Effector memory CD8-positive, alpha-beta T cell (primary cell): ENCODE results near the gene ANTKMT.
A peak's percentile ranks its signal among the peaks of the same experiment; 100 is the strongest.

ENCODE experiments used
- ATAC-seq: fragments of 150-1000 bp; cut with Tn5 transposase; replicated peaks from 2 replicates; pipeline ENCODE4 v1.10.0; 2021; ENCODE audit warnings: mild to moderate bottlenecking, moderate library complexity
- DNase-seq, 3 experiments: peaks; one replicate each; pipeline ENCODE4 v3.0.0; 2021
- H3K27ac Mint-ChIP-seq, 2 donors: one replicate each; pipeline ENCODE4 v1.8.0; 2022; ENCODE audit warnings: mild to moderate bottlenecking in 2 of 2, mixed read lengths in 2 of 2, moderate library complexity in 2 of 2
- H3K27me3 Mint-ChIP-seq, 2 donors: one replicate each; pipeline ENCODE4 v1.8.0; 2022; ENCODE audit warnings: mixed read lengths in 2 of 2
- H3K36me3 Mint-ChIP-seq: one replicate; pipeline ENCODE4 v1.8.0; 2022; ENCODE audit warnings: mild to moderate bottlenecking, moderate library complexity, mixed read lengths; ENCODE audit not compliant: insufficient read depth
- H3K4me1 Mint-ChIP-seq, 2 donors: one replicate each; pipeline ENCODE4 v1.8.0; 2022; ENCODE audit warnings: low read depth in 2 of 2, mixed read lengths in 2 of 2
- H3K4me3 Mint-ChIP-seq, 2 donors: one replicate each; pipeline ENCODE4 v1.8.0; 2022; ENCODE audit warnings: mild to moderate bottlenecking in 2 of 2, mixed read lengths in 2 of 2, moderate library complexity in 2 of 2
- H3K9me3 Mint-ChIP-seq, 2 donors: one replicate each; pipeline ENCODE4 v1.8.0; 2022; ENCODE audit warnings: mixed read lengths in 2 of 2
- total RNA-seq, 9 experiments: gene quantifications; one replicate each; lab custom pipeline; 2026; lab: John Stamatoyannopoulos, UW

The ANTKMT gene, protein sequence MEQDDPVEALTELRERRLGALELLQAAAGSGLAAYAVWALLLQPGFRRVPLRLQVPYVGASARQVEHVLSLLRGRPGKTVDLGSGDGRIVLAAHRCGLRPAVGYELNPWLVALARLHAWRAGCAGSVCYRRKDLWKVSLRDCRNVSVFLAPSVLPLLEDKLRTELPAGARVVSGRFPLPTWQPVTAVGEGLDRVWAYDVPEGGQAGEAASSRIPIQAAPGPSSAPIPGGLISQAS
- total RNA-seq: 4.7 to 23.6 (median 13.1) reads per million in 9 experiments

DNA sequence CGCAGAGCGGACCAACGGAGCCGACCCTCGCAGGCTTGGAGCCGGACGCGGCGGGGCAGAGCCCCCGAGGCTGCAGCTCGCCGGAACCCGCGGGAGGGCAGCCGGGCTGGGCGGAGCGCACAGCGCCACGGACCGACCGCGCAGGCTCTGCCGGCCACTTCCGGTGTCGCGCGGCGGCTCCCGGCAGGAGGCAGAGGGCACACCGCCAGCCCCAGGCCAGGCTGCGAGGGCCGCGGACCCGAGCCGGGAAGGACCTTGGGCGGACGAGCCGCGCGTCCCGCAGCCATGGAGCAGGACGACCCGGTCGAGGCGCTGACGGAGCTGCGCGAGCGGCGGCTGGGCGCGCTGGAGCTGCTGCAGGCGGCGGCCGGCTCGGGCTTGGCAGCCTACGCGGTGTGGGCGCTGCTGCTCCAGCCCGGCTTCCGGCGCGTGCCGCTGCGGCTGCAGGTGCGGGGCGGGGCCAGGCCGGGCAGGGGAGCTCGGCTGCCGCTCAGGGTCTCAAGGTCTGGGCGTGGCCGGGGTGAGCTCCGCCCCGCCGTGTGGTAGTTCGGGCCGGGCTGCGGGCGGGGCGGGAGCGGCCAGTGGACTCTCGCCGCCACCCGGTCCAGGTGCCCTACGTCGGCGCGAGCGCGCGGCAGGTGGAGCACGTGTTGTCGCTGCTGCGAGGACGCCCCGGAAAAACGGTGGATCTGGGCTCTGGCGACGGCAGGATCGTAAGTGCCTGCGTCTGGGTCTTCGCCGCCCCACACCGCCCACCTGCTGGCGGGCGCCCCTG lies at the start of gene ANTKMT:
Gene ANTKMT (plus strand): TSS at position 157 of the 775 bp plus-strand sequence. CDS start 129 bp downstream, at position 286.
- DNase-seq (peak; percentile 67 to 79 (median 73)), ATAC-seq (peak; percentile 75)
- Mint-ChIP-seq H3K4me3 (peak within 1 kb of the TSS; percentile 84 to 85), H3K27ac (peak within 1 kb of the TSS; percentile 69 to 83), H3K36me3 (peaks cover 18% of the 10 kb centered on the region), H3K27me3 (peaks cover 0 to 5% of the 10 kb centered on the region in 2 donors), H3K9me3 (no peaks in the 10 kb centered on the region), H3K4me1 (peaks cover 19 to 22% of the 10 kb centered on the region in 2 donors)

DNA sequence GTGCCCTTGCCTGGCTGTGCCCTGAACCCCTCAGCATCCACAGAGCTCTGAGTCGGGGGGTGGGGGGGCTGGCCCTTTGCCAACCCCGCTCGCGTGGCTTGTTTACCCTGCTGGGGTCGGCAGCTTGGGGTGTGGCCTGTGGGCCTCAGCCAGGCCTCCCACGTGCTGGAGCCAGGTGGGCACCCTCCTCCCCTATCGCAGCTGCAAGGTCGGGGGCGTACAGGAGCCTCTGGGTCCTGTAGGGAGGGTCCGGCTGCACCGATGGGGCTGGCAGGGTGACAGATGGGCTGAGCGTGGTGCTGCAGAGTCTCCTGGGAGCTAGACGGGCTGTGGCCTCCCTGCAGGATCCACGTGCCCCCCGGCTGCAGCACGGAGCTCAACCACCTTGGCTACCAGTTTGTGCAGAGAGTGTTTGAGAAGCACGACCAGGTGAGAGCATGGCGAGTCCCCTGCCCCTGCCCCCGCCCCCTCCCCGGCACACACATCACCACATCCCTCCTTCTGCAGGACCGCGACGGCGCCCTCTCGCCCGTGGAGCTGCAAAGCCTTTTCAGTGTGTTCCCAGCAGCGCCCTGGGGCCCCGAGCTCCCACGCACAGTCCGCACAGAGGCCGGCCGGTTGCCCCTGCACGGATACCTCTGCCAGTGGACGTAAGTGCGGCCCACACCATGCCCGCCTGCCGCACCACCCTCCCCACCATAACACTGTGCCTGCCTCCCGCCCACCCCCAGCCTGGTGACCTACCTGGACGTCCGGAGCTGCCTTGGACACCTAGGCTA lies 49.4 kb upstream of the ANTKMT start:
- Mint-ChIP-seq H3K4me3 (no peak overlapping the region), H3K9me3 (no peaks in the 10 kb centered on the region), H3K27me3 (peaks cover 0 to 6% of the 10 kb centered on the region in 2 donors), H3K36me3 (peaks cover 18% of the 10 kb centered on the region), H3K4me1 (peaks cover 7 to 16% of the 10 kb centered on the region in 2 donors), H3K27ac (no peak overlapping the region)
- DNase-seq (no peak), ATAC-seq (no peak)

DNA sequence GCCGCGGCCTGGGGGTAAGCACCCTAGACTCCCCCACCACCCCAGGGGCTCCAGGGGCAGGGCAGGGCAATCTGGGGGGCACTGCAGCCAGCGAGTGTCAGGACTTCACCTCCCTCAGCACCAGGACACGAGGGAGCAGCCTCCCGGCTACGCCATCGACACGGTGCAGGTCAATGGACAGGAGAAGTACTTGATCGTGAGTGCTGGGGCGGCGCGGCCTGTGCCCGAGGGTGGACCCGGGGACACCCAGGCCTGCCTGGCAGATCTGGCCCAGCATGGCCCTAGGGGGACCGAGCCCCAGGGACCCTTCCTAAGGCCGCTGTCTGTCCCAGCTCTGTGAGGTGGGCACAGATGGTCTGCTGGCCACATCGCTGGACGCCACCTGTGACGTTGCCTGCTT lies 48.6 kb upstream of the ANTKMT start:
- H3K36me3 Mint-ChIP-seq: peaks cover 18% of the 10 kb centered on the region
- no peak overlapping the region for H3K4me3 Mint-ChIP-seq
- H3K4me1 Mint-ChIP-seq: peaks cover 7 to 18% of the 10 kb centered on the region in 2 donors

DNA sequence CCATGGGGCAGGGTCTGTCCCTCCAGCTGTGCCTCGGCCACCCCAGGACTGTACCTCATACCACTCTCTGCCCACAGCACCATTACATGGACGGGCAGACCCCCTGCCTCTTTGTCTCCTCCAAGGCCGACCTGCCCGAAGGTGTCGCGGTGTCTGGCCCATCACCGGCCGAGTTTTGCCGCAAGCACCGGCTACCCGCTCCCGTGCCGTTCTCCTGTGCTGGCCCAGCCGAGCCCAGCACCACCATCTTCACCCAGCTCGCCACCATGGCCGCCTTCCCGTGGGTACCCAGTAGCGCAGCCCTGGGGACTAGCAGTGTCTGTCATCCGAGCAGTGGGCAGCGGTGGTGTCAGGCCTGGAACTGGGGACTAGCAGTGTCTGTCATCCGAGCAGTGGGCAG lies 48.1 kb upstream of the ANTKMT start:
- Mint-ChIP-seq H3K36me3 (peaks cover 16% of the 10 kb centered on the region), H3K4me1 (peaks cover 7 to 16% of the 10 kb centered on the region in 2 donors), H3K27ac (no peak overlapping the region), H3K9me3 (no peaks in the 10 kb centered on the region), H3K4me3 (no peak overlapping the region), H3K27me3 (peaks cover 0 to 6% of the 10 kb centered on the region in 2 donors)
- no peak for DNase-seq
- ATAC-seq: no peak

More for the DNA sequence above, 48.6 kb upstream of the ANTKMT start:
- no peak overlapping the region for H3K27ac Mint-ChIP-seq
- ATAC-seq (no peak), DNase-seq (no peak)
- H3K27me3 Mint-ChIP-seq: peaks cover 0 to 6% of the 10 kb centered on the region in 2 donors
- H3K9me3 Mint-ChIP-seq: no peaks in the 10 kb centered on the region

DNA sequence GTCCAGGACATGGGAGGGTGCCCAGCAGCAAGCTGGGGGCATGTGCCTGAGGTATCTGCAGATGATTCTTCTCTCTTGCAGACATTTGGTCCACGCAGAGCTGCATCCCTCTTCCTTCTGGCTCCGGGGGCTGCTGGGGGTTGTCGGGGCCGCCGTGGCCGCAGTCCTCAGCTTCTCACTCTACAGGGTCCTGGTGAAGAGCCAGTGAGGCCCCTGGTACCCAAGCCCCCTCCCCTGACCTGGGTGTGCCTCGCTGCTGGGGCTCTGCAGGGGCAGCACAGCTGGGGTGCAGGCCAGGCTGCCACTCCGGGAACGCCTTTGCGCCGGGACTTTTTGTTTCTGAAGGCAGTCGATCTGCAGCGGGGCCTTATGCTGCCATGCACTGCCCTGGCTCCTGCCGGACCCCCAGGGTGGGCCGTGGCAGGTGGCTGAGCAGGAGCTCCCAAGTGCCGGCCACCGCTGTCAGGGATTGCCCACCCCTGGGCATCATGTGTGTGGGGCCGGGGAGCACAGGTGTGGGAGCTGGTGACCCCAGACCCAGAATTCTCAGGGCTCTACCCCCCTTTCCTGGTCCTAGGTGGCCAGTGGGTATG lies 47.5 kb upstream of the ANTKMT start:
- ATAC-seq: no peak
- no peak overlapping the region for H3K27ac Mint-ChIP-seq
- no peak for DNase-seq
- H3K4me1 Mint-ChIP-seq: peaks cover 7 to 16% of the 10 kb centered on the region in 2 donors
- H3K27me3 Mint-ChIP-seq: peaks cover 0 to 6% of the 10 kb centered on the region in 2 donors
- H3K4me3 Mint-ChIP-seq: no peak overlapping the region
- H3K9me3 Mint-ChIP-seq: no peaks in the 10 kb centered on the region
- H3K36me3 Mint-ChIP-seq: peaks cover 13% of the 10 kb centered on the region

DNA sequence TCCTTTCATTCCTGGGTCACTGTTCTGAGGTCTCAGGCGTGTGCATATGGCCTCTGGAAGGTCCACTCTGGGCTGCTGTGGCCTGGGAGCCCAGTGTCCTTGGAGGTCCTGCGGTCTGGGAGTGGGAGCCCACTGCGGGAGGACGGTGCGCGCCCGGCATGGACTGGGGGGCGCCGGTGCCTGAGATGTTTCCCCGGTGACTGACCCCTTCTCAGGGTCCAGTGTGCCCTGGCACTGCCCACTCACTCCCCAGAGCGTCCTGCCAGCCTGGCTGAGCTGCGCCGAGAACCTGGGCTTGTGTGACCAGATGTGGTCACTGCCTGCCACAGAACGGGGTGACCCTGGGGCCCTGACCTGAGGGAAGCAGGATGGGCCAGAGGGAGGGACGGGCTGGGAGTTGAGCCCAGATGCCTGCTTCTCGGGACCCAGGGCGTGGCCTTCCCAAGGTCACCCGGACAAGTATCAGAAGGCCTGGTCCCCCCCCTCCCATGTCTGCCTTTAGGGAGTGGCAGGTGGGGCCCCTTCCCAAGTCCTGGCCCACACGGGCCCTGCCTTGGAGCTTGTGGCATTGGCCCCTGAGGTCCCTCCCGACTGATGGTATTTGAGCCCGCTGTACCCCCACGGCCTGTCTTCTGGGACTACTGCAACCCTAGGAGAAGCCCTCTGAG lies 46.6 kb upstream of the ANTKMT start:
- ATAC-seq: no peak
- no peak for DNase-seq
- peaks cover 0 to 6% of the 10 kb centered on the region in 2 donors for H3K27me3 Mint-ChIP-seq
- H3K36me3 Mint-ChIP-seq: peaks cover 9% of the 10 kb centered on the region
- H3K4me1 Mint-ChIP-seq: peaks cover 5 to 17% of the 10 kb centered on the region in 2 donors
- H3K27ac Mint-ChIP-seq: peak overlapping the region in 1 of 2 donors; percentile 46
- H3K4me3 Mint-ChIP-seq: peak overlapping the region in 1 of 2 donors; percentile 48
- H3K9me3 Mint-ChIP-seq: no peaks in the 10 kb centered on the region

DNA sequence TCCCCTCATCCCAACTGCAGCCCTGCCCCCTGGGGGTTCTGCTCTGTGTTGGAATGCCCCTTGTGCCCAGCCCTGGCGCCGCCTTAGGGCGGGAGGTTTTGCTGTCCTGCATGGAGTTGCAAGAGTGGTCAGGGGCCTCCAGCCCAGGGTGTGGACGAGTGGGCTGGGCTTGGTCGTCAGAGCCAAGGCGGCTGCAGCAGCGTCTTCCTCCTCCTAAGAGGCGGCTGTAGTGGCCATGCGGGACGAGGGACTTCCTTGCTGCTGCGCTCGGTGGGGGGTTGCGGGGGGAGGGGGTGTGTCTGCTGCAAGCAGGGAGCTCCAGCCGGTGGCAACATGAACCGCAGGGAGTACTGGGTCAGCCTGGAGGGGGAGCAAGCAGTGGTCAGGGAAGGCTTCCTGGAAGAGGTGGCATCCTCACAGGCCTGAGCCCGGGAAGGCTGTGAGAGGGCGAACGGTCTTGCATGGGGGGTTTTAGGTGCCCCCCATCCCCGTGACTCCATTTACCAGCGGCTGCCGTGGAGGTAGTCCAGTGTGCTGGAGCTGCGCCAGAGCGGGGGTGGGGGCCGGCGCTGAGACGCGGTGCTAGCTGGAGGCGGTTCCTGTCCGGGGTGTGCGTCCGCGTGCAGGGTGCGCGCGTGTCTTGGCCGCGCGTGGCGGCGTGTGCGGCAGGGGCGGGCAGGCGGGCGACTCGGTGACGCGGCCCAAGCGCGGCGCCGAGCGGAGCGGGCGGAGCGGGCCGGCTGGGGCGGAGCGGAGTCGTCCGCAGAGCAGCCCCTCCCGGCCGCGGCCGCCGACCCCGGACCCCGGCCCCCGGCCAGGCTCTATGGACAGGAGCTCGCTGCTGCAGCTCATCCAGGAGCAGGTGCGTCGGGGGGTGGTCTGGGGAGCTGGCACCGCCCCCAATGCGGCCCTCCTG lies 45.7 kb upstream of the ANTKMT start, which contains the start of gene RHBDL1:
Gene RHBDL1 (plus strand): TSS at position 704 of the 916 bp plus-strand sequence. CDS start 120 bp downstream, at position 824.
- peaks cover 8 to 17% of the 10 kb centered on the region in 2 donors for H3K4me1 Mint-ChIP-seq
- H3K36me3 Mint-ChIP-seq: peaks cover 1% of the 10 kb centered on the region
- peak within 1 kb of the TSS in 1 of 2 donors; percentile 46 for H3K27ac Mint-ChIP-seq
- peak within 1 kb of the TSS; percentile 35 to 48 for H3K4me3 Mint-ChIP-seq
- ATAC-seq: no peak
- DNase-seq: no peak
- peaks cover 0 to 6% of the 10 kb centered on the region in 2 donors for H3K27me3 Mint-ChIP-seq
- H3K9me3 Mint-ChIP-seq: no peaks in the 10 kb centered on the region

DNA sequence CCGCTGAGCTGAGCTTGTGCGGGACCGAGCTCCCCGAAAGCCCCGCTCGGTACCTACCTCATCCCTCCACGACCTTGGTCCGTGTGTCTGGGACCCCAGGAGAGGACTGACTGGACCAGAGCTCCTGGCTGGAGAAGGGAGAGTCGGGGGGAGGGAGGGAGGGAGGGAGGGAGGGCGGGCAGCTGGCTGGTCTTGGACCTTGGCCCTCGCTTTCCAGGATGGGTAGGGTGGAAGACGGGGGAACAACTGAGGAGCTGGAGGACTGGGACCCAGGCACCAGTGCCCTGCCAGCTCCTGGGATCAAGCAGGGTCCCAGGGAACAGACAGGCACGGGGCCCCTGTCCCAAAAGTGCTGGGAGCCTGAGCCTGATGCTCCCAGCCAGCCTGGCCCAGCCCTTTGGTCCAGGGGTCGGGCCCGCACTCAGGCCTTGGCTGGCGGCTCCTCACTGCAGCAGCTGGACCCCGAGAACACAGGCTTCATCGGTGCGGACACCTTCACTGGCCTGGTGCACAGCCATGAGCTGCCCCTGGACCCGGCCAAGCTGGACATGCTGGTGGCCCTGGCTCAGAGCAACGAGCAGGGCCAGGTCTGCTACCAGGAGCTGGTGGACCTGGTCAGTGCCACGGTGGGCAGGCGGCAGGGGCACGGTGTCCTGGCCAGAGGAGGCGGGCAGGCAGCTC lies 44.9 kb upstream of the ANTKMT start:
- DNase-seq: no peak
- Mint-ChIP-seq H3K4me1 (peaks cover 8 to 18% of the 10 kb centered on the region in 2 donors), H3K4me3 (no peak overlapping the region), H3K27me3 (peaks cover 0 to 6% of the 10 kb centered on the region in 2 donors), H3K9me3 (no peaks in the 10 kb centered on the region), H3K36me3 (peaks cover 2% of the 10 kb centered on the region), H3K27ac (no peak overlapping the region)
- ATAC-seq: no peak

DNA sequence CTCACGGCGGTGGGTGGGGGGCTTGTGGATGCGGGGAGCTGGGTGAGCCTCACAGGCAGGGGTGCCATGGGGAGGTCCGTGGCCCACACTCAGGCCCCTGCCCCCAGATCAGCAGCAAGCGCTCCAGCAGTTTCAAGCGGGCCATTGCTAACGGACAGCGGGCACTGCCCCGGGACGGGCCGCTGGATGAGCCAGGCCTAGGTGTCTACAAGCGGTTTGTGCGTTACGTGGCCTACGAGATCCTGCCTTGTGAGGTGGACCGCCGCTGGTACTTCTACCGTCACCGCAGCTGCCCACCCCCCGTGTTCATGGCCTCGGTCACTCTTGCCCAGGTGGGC lies 44.4 kb upstream of the ANTKMT start:
- peaks cover 8 to 22% of the 10 kb centered on the region in 2 donors for H3K4me1 Mint-ChIP-seq
- DNase-seq (no peak), ATAC-seq (no peak)
- H3K36me3 Mint-ChIP-seq: peaks cover 7% of the 10 kb centered on the region
- H3K9me3 Mint-ChIP-seq: no peaks in the 10 kb centered on the region
- H3K27ac Mint-ChIP-seq: no peak overlapping the region
- H3K4me3 Mint-ChIP-seq: no peak overlapping the region
- peaks cover 0 to 6% of the 10 kb centered on the region in 2 donors for H3K27me3 Mint-ChIP-seq

DNA sequence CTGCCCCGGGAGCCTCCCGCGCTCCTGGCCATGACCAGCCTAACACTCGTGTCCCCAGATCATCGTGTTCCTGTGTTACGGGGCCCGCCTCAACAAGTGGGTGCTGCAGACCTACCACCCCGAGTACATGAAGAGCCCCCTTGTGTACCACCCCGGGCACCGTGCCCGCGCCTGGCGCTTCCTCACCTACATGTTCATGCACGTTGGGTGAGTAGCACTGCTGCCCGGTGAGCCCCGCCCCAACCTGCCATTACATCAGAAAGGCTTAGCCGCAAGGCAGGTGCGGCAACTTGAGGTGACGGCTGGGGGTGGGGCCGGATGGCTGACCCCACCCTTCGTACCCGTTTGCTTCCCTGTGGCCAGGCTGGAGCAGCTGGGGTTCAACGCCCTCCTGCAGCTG lies 44.0 kb upstream of the ANTKMT start:
- Mint-ChIP-seq H3K27ac (no peak overlapping the region), H3K36me3 (peaks cover 11% of the 10 kb centered on the region), H3K9me3 (no peaks in the 10 kb centered on the region), H3K4me3 (no peak overlapping the region), H3K4me1 (peaks cover 11 to 26% of the 10 kb centered on the region in 2 donors), H3K27me3 (peaks cover 0 to 6% of the 10 kb centered on the region in 2 donors)
- DNase-seq (no peak), ATAC-seq (no peak)

DNA sequence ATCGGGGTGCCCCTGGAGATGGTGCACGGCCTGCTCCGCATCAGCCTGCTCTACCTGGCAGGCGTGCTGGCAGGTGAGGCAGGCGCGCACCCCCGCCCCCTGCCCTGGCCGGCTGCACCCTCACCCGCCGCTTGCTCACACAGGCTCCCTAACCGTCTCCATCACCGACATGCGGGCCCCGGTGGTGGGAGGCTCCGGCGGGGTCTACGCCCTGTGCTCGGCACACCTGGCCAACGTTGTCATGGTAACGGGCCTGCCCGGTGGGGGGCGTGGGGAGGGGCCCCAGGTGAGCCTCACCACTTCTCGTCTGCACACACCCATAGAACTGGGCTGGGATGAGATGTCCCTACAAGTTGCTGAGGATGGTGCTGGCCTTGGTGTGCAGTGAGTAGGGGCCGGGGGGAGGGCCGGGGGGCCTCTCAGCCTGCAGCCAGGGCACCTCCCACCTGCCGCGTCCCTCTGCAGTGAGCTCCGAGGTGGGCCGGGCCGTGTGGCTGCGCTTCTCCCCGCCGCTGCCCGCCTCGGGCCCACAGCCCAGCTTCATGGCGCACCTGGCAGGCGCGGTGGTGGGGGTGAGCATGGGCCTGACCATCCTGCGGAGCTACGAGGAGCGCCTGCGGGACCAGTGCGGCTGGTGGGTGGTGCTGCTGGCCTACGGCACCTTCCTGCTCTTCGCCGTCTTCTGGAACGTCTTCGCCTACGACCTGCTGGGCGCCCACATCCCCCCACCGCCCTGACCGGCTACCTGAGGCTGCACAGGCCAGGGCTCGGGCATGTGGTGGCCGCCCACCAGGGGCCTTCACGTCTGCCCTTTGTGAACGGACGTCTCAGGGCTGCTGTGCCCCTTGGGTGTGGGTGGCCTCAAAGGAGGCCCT lies 43.4 kb upstream of the ANTKMT start:
- Mint-ChIP-seq H3K36me3 (peaks cover 17% of the 10 kb centered on the region), H3K27ac (no peak overlapping the region), H3K9me3 (no peaks in the 10 kb centered on the region), H3K4me3 (peak overlapping the region in 1 of 2 donors; percentile 45), H3K4me1 (peaks cover 11 to 31% of the 10 kb centered on the region in 2 donors), H3K27me3 (peaks cover 0 to 6% of the 10 kb centered on the region in 2 donors)
- ATAC-seq (no peak), DNase-seq (no peak)
